ENCODE results near the gene CDC42BPG. TPM values are rescaled to one million over a fixed set of nuclear protein-coding genes. Genes with fewer than 3 reads are reported as not detected.

CDC42BPG gene
- total RNA-seq, 1 donor from 2014 or later = 0.13 TPM

DNA sequence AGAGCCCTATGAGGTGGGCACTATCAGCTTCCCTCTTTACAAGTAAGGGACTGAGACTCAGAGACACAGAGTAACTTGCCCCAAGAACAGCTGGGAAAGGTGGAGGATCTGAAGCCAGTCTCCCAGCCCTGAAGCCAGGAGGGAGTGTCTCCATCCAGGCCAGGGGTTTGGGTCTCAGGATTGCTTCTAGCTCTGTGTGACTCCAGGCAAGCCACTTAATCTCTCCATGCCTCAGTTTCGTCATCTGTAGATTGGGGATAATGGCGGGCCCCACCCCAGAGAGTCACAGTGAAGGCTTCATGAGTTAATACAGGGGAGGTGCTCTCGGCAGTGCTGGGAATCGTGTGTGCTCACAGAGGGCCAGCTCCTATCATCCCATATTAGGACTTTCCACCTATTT, 52.0 kb downstream of the CDC42BPG start:
- no peak for DNase-seq (ENCODE audit: low read depth in 2 of 2)

DNA sequence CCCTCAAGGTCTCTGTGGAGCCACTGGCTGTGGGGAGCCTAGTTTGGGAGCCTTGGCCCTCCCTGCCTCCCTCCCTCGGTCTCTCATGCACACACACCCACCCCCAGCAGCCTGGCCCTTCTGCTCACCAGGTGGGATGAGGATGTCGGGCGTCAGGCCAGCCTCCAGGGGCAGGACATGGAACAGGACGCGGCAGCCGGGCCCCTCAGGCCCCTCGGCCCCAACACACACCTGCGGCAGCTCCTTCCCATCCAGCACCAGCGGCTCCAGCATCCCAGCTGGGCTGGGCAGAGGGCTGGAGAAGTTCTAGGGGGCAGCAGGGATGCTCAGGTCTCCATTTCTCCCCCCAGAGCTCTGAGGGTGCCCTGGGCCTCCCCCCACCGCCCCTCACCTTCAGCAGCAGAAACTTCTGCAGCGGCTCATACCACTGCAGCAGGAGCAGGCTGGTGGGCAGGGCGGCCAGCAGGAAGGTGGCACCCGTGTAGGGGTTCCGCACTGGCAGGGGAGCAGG, 52.6 kb downstream of the CDC42BPG start:
- DNase-seq (ENCODE audit: low read depth in 2 of 2) = no peak

DNA sequence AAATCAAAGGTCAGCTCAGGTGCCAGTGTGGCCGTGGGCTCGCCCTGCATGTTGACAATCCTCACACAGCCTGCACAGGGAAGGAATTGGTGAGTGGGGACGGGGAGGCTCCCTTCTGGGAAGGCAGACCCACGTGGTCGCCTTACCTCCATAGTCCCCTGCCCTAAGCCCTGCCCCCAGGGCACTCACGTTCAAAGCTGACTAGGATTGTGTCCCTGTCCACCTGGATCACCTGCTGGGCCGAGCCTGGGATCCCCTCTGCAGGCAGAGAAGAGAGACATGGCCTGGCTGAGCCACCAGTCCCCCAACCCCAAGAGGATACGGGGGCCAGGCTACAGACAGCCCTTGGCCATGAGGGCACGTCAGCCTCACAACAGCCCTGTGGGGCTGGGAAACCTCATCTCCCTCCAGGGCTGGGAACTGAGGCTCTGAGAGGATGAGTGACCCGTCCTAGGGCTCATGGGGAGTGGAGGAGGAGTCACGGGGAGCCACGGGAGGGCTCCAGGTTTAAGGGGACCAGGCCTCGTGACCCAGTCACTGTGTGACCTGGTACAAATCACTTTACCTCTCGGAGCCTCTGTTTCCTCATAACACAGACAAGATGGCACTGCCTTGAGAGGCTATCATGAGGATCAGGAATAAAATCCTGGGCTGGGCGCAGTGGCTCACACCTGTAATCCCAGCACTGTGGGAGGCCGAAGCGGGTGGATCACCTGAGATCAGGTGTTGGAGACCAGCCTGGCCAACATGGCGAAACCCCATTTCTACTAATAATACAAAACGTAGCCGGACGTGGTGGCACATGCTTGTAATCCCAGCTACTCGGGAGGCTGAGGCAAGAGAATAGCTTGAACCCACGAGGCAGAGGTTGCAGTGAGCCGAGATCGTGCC, 54.0 kb downstream of the CDC42BPG start:
- DNase-seq (ENCODE audit: low read depth in 2 of 2) = no peak

DNA sequence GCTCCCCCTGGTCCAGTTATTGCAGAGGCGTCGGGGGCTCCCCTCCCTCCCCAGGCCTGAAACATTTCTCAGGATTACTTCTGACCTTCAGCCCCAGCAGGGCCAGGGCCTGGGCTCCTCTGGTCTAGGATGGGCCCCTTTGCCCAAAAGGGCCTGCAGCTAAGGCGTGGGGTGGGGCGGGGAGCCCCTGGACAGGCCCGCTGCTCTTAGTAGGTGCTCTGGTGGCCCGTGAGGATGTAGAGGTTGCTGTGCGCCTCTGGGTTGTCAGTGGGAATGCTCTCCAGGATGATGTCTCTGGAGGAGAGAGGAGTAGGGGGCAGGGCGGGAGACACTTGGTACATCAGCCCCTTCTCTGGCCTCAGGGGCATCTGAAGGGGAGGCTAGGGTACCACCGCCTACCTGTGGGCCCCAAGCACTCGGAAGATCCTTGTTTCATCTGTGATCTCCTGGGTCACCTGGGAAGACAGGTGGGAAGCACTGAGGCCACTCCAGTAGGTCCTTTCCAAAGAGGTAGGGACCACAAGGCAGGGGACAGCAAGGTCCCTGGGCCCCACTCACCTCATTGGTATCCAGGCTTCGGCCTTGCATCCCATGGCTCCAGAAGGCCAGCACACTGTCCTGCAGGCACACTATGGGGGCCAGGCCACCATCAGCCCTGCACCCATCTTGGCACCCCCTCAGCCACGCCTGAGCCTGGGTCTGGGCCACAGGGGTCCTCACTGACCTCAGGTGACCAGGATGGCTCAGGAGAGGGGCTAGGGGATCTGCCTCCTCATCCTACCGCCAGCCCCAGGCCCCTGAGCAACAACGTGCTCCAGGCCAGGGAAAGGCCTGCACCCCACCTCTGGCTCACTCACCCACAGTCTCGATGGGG, 54.9 kb downstream of the CDC42BPG start:
- DNase-seq (ENCODE audit: low read depth in 2 of 2) = no peak

DNA sequence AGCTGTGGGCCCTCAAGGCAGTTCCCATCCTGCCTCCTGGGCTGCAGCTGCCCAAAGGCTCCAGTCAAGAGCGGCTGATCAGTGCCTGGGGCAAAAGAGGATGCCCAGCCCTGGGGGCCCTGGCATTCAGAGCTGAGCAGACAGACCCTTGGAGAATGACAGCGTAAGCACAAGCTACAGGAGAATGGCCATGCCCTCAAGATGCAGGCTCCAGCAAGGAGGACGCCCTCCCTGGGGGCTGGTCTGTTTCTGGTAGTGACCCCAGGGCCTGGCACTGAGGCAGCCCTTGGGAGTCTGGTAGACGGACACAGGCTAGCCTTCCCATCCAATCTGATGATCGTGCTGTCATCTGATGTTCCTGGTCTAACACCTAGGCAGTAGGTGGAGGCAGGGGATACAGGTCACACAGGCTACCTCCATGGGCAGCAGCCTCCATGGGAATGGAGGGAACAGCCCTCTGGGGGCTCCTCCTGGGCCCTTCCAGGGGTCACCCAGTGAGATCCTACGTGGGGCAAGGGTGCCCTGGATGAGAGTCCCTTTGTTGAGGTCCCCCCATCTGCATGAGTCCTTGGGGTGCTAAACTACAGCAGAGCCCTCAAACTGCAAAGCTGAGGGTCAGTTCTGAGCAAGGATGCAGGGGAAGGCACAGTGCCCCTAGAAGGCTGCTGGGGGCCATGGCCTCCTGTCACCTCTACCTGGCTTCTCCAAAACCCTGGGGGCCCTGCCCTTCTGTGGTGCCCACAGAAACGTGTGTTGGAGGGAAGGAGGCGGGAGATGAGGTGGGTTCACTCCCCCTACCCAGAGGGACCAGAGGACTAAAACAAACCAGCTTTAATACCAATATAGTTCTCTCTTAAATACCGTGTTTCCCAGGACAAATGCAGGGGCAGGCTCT, 55.9 kb downstream of the CDC42BPG start:
- no peak for DNase-seq (ENCODE audit: low read depth in 2 of 2)

DNA sequence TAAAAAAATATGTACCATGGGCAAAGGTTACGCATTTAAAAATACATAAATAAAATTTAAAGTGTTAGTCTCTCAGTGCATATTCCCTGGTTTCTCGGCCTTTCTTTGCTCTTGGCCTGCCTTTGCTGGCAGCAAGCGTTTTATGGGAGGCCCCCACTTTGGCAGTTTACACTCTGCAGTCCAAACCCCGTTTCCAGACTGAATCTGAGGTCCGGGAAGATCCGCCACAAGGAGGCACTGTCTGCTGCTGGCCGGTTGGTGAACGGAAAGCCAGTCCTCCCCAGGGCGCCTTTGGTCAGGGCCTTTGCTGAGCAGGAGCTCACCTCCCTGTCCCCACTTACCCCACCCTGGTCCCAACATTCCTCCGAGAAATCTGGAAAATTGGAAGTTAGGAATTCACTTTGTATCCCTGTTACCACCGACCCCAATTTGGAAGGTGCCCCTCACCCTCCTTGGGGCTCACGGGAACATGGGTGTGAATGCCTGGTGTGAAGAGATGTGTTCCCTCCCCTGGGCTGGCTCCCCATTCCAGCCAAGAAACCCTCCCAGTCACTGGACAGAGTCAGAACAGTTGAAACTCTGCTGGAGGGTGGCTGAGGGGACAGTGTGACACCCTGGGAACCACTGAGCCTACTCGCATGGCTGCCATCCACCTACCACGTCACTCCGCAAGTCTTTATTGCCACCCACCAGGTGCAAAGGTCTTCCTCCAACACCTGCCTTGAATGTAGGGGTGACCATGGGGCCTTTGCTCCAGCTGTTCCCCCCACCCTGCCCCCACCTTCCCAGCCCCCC, 56.7 kb downstream of the CDC42BPG start:
- DNase-seq (ENCODE audit: low read depth in 2 of 2) = peak in 1 of 2 donors; percentile 68

DNA sequence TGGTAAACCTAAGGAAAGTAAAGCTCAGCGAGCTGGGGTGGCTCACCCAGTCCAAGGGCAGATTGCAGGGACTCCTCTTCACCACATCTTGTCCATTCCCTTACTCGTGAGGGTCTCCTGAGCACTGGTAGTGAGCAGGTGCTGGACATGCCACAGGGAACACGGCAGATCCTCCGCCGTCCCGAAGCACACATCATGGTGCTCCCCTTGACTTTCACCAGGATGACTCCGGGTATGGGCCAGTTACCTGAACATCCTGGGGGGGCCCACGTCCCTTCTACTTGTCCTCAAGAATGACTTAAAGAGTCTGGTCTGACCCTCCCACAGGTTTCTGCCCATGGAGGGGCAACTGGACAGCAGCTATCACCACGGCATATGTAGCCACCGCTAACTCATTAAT, 58.1 kb downstream of the CDC42BPG start:
- no peak for DNase-seq (ENCODE audit: low read depth in 2 of 2)

DNA sequence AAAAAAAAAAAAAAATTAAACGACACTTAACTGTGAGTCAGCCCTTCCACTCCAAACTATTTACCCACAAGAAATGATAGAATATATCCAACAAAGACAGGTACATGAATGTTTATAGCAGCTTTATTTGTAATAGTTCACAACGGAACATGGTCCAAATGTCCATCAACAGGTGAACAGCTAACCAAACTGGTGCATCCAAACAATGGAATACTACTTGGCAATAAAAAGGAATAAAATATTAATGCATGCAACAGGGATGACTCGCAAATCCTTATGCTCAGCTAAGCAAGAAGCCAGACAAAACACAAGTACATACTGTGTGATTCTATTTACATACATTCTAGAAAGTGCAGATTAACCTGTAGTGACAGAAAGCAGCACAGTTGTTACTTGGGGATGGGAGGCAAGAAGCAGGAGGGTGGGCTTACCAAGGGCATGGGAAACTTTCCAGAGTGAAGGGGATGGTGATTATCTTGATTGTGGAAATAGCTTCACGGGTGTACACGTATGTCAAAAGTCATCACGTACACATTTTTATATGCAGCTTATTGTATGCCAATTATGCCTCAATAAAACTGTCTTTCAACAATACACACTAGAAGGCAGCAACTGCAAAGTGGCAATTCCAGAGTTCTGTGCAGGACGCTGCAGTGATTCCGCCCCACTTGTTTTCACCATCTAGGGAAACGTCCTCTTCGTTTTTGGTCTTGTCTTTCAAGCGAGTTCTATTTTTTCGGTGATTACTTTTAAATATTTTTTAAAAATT, 59.5 kb downstream of the CDC42BPG start:
- DNase-seq (ENCODE audit: low read depth in 2 of 2) = no peak

DNA sequence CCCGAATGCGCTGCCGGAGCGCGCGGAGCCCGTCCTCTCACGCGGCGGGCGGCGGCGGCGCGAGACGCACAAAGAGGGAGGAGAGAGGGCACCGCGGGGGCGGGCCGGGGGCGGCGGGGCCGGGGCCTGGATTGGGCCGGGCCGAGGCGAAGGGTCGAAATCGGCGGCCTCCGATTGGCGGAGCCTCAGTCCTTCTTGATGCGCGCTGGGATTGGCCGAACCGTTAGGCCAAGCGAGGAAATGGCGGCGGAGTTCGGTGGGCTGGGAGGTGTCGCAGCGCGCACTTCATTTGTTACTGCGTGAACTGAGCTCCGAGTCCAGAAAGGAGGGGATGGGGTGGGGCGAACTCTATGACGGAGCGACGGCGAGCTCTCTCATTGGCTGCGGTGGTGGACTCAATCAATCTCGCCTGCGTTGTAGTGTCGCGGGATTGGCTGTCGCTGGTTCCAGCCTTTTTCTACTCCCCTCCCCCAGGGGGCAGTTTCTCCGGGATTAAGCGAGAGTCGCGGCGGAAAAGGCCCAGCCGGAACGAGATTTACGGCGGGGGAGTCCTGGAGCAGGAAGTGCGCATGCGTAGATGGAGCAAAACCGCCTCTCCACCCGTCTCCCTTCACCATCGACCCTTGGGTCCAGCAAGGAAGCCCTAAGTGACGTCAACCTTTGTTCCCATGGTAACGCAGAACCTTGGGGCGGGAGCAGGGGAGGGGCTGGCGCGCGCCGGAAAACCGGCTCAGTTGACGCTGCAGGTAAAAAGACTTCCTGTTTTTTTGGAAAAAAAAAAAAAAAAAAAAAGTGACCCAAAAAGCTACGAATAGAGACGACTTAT, 65.8 kb downstream of the CDC42BPG start, which contains the start of gene SF1:
SF1 (minus strand) TSS at position 70 of the 826 bp plus-strand sequence. CDS start 150 bp downstream, outside the sequence.
- DNase-seq (ENCODE audit: low read depth in 2 of 2) = peak; percentile 100

DNA sequence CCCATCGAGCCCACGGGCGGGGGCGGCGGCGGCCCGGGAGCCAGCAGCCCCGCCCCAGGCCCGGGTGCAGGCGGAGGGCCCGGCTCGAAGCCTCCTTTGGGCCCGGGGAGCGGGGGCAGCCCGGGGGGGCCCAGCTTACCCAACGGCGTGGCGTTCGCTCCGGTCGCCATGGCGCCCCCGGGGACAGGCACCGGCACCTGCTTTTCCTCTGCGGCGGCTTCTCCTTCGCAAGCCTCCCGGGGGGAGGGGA, 66.3 kb downstream of the CDC42BPG start:
- no peak for DNase-seq (ENCODE audit: low read depth in 2 of 2)

DNA sequence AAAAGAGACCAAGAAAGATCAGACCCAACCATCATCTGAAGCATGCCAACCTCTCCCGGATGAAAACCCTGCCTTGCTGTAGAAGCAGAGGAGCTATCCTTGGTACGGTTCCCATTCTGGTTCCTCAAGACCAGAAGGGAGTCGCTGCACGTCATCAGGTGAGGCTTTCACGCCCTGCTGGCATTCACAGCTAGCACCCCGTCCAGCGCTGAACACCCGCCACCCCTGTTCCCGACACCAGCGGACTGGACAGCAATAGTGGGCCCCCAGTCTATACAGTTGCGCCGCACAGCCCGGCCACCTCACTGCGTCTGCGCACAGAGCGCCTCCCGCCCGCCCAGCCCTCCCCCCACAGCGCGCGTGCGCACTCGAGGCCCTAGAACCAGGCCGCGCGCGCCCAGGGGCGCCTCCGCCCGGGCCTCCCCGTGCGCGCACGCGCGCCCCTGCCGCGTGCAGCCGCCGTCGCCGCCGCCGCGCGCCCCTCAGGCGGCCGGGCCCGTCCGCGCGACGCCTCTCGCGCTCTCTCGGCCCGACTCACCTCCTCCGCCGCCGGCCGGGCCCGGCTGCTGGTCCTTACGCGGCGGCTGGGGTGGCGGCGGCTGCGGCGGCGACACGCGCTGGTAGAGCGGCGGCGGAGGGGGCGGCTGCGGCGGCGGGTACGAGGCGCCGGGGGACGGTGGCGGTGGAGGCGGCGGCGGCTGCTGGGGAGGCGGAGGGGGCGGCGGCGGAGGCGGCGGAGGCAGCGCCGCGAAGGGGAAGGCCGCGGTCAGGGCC, 66.8 kb downstream of the CDC42BPG start:
- DNase-seq (ENCODE audit: low read depth in 2 of 2) = peak; percentile 47 to 83

DNA sequence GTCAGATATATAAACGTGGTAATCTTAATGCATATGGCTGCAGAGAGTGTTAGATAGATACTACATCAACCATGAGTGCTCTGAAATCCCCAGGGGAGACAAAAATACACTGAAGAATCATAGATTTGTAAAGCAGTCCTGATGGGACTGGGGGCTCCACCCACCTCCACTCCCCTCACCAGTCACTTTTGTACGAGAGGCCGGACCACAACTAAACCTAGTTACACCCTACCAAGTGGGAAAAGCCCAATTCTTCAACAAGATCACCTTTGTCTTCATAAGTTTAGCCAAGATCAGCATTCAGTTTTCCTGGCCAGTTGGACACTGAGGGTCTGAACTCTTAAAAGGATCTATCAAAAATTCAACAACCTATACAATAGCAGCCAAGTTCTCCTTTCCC, 67.6 kb downstream of the CDC42BPG start:
- DNase-seq (ENCODE audit: low read depth in 2 of 2) = no peak

DNA sequence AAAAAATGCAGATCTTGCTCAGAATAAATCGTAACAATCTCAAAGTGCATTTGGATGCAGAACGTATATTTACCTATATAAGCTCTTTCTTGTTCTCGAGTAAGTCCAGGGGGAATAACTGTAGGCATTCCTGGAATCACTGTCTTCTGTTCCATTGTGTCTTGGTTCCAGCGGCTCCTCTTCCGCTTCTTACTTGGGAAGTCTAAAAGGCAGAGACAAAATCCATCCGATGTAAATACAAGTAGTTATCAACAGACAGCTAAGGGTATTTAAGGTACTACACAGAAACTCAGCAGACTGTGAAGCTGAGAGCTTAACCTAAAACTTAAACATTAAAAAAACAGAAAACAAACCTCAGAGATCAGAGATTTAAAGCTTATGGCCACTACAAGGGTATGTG, 68.0 kb downstream of the CDC42BPG start:
- DNase-seq (ENCODE audit: low read depth in 2 of 2) = no peak

DNA sequence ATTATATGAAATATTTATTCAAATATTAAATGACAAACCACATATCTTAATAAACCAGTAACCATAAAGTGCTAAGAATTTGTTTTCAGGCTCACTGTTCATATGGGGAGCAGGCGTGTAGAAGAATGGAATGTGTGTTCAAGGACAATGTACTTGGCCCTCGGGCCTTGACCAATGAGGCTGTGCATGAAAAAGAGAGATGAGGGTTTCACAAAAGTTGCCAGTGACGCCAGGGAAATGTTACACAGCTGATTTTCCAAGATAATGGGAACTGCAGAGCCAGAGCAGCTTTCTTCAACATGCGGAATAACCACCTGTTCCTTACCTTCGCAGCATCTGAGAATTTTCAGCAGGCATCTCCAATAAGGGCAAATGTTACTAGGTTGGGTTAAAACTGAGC, 70.3 kb downstream of the CDC42BPG start:
- DNase-seq (ENCODE audit: low read depth in 2 of 2) = no peak

Data from dermis microvascular lymphatic vessel endothelial cell (primary cell).